ENCODE measurements around the gene SLFN5.

- no peak for TF ChIP-seq CTCF (IDR thresholded peaks at IDR 0.05)
- TF ChIP-seq POLR2A (IDR thresholded peaks at IDR 0.05), result no peak
- no peak for TF ChIP-seq POLR2AphosphoS5 (IDR thresholded peaks at IDR 0.05)
Observed at GRCh38 chr17:35214192-35214591, 28.7 kb upstream of the SLFN5 start.
